GM19324 (cell line): Measurements from ENCODE around the gene NDUFC1.
"Not testable (repeated sequence)": the region's sequence is repeated elsewhere in the genome, so short reads cannot be mapped to it uniquely, and the experiment has no call there.

Experiments used
- ATAC-seq: cut with Tn5 transposase; IDR thresholded peaks from one replicate; pipeline ENCODE4 v1.9.1; 2021; ENCODE audit warnings: mild to moderate bottlenecking, moderate library complexity; ENCODE audit not compliant: unreplicated experiment, low FRiP score

NDUFC1 gene

GRCh38 chr4:139255581-139255980 is 46.7 kb downstream of the NDUFC1 start:
- not testable (repeated sequence) for ATAC-seq

- no peak for ATAC-seq
Observed at GRCh38 chr4:139253713-139254112, 48.6 kb downstream of the NDUFC1 start.

GRCh38 chr4:139253046-139253445 is 49.2 kb downstream of the NDUFC1 start:
- ATAC-seq = no peak

GRCh38 chr4:139247700-139248238 is 54.5 kb downstream of the NDUFC1 start:
- no peak for ATAC-seq

- ATAC-seq = no peak
Observed at GRCh38 chr4:139247241-139247640, 55.0 kb downstream of the NDUFC1 start.

- no peak for ATAC-seq
Observed at GRCh38 chr4:139246166-139246565, 56.1 kb downstream of the NDUFC1 start.

- no peak for ATAC-seq
Observed at GRCh38 chr4:139245590-139245989, 56.7 kb downstream of the NDUFC1 start.

GRCh38 chr4:139243448-139244365 is 58.6 kb downstream of the NDUFC1 start:
- no peak for ATAC-seq

- no peak for ATAC-seq
Observed at GRCh38 chr4:139242511-139243051, 59.7 kb downstream of the NDUFC1 start.

- ATAC-seq = no peak
Observed at GRCh38 chr4:139241784-139242151, 60.5 kb downstream of the NDUFC1 start.

- no peak for ATAC-seq
Observed at GRCh38 chr4:139241086-139241783, 61.0 kb downstream of the NDUFC1 start.
